Progenitor cell of endocrine pancreas (in vitro differentiated cells): ENCODE results near the gene TLCD2. TPM values are rescaled to one million over a fixed set of nuclear protein-coding genes. Genes with fewer than 3 reads are reported as not detected.

Source experiments
- DNase-seq: peaks from one replicate; pipeline ENCODE4 v3.0.0; 2021; ENCODE audit warnings: low spot score; ENCODE audit not compliant: unreplicated experiment
- H3K27ac Mint-ChIP-seq: 2 replicates; pipeline ENCODE4 v1.8.0; 2021; ENCODE audit warnings: mild to moderate bottlenecking, moderate library complexity, mixed read lengths
- H3K27me3 Mint-ChIP-seq: 2 replicates; pipeline ENCODE4 v1.8.0; 2021; ENCODE audit warnings: mixed read lengths
- H3K36me3 Mint-ChIP-seq: 2 replicates; pipeline ENCODE4 v1.8.0; 2022; ENCODE audit warnings: mixed read lengths; ENCODE audit not compliant: insufficient read depth
- H3K4me1 Mint-ChIP-seq: 2 replicates; pipeline ENCODE4 v1.8.0; 2021; ENCODE audit warnings: low read depth, mixed read lengths
- H3K4me3 Mint-ChIP-seq: 2 replicates; pipeline ENCODE4 v1.8.0; 2021; ENCODE audit warnings: low read depth, mild to moderate bottlenecking, moderate library complexity, mixed read lengths
- H3K9me3 Mint-ChIP-seq: 2 replicates; pipeline ENCODE4 v1.8.0; 2021; ENCODE audit warnings: low read depth, mixed read lengths
- CTCF ChIP-seq: fragments of 200-600 bp; sonication (generic); IDR thresholded peaks from one replicate; pipeline ENCODE4 v1.5.0; 2021; ENCODE audit warnings: antibody characterized with exemption, mild to moderate bottlenecking; ENCODE audit not compliant: unreplicated experiment
- total RNA-seq: library from RNA; stranded (reverse); gene quantifications from 2 replicates; pipeline ENCODE4 v1.2.1, GENCODE V29; 2021

Gene TLCD2
- total RNA-seq, 1 donor from 2014 or later, result 2.7 TPM

GRCh38 chr17:1754430-1755112 is 44.4 kb upstream of the TLCD2 start:
- Mint-ChIP-seq H3K27ac (no peak overlapping the region), H3K36me3 (no peaks in the 10 kb centered on the region), H3K4me1 (peaks cover 7% of the 10 kb centered on the region), H3K27me3 (no peaks in the 10 kb centered on the region), H3K4me3 (no peak overlapping the region), H3K9me3 (no peaks in the 10 kb centered on the region)
- DNase-seq, result no peak
- no peak for TF ChIP-seq CTCF

DNA sequence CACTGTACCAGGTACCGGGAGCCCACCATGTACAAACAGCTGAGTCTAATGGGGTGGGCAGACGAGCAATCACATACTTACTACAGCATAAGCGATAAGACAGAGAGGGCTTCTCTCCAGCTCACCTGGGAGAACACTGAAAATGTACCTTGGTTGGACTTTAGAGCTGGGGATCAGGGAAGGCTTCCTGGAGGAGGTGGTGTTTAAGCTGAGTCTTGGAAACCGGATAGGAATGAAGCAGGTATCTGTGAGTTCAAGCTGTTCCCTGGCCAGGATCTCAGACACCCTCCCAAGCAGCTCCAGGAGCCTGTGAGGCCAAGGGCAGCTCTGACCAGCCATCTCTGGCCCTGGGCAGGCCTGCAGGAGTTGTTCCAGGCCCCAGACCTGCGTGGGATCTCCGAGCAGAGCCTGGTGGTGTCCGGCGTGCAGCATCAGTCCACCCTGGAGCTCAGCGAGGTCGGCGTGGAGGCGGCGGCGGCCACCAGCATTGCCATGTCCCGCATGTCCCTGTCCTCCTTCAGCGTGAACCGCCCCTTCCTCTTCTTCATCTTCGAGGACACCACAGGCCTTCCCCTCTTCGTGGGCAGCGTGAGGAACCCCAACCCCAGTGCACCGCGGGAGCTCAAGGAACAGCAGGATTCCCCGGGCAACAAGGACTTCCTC is 43.7 kb upstream of the TLCD2 start:
- no peak for TF ChIP-seq CTCF
- DNase-seq, result no peak
- Mint-ChIP-seq H3K9me3 (no peaks in the 10 kb centered on the region), H3K36me3 (no peaks in the 10 kb centered on the region), H3K27ac (no peak overlapping the region), H3K27me3 (no peaks in the 10 kb centered on the region), H3K4me3 (no peak overlapping the region), H3K4me1 (peaks cover 7% of the 10 kb centered on the region)

DNA sequence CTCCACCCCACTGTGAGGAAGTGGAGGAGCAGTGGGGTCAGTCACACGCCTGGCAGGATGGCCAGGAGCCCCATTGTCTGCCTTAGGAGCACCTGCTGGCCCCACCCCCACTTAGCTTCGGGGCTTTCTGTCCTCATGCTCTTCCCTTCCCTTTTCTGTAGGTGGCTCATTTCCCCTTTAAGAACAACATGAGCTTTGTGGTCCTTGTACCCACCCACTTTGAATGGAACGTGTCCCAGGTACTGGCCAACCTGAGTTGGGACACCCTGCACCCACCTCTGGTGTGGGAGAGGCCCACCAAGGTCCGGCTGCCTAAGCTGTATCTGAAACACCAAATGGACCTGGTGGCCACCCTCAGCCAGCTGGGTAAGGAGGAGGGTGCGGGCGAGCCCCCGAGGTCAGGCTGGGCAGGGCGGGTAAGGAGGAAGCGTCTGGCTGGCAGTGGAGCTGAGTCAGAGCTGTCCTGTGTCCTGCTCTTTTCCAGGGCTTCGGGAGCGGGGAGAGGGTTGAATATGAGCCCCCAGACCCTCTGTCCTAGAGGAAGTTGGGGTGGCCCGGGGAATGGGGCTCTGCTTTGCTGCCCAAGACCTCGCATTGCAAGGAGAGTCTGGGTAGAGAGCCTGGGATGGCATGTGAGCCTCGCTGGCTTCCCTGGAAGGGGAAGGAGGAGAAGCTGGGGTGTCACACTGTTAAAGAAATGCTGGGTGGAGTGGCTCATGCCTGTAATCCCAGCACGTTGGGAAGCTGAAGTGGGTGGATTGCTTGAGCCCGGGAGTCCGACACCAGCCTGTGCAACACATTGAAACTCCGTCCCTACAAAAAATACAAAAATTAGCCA is 42.5 kb upstream of the TLCD2 start:
- Mint-ChIP-seq H3K4me1 (peaks cover 7% of the 10 kb centered on the region), H3K27ac (peak overlapping the region; percentile 33), H3K27me3 (no peaks in the 10 kb centered on the region), H3K36me3 (no peaks in the 10 kb centered on the region), H3K9me3 (no peaks in the 10 kb centered on the region), H3K4me3 (no peak overlapping the region)
- no peak for DNase-seq
- TF ChIP-seq CTCF, result no peak

DNA sequence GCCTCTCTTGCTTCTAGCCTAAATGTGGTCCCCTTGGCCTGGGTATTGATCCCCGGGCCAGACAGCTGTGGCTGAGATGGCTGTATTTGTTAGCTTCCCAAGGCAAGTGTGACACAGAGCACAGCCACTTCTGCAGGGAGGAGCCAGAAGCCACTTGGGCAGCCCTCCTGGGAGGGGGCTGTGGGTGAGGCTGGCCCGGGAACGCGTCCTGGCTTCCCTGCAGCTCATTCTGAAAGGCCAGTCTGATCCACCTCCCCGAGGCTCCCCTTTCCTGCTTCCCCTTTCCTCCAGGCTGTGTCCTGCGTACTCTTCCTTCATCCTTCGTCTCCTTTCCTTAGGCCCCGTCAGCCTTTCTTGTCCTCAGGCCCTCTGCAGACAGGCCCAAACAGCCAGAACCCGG is 40.5 kb upstream of the TLCD2 start:
- H3K36me3 Mint-ChIP-seq, result no peaks in the 10 kb centered on the region
- no peak for TF ChIP-seq CTCF

GRCh38 chr17:1746975-1747543 is 36.9 kb upstream of the TLCD2 start:
- H3K27me3 Mint-ChIP-seq, result no peaks in the 10 kb centered on the region
- H3K4me3 Mint-ChIP-seq, result no peak overlapping the region
- no peaks in the 10 kb centered on the region for H3K9me3 Mint-ChIP-seq
- H3K36me3 Mint-ChIP-seq, result no peaks in the 10 kb centered on the region
- H3K27ac Mint-ChIP-seq, result no peak overlapping the region
- no peak for DNase-seq
- H3K4me1 Mint-ChIP-seq, result peaks cover 19% of the 10 kb centered on the region
- no peak for TF ChIP-seq CTCF

More for the DNA sequence above, 40.5 kb upstream of the TLCD2 start:
- H3K4me3 Mint-ChIP-seq, result no peak overlapping the region
- no peaks in the 10 kb centered on the region for H3K9me3 Mint-ChIP-seq
- no peaks in the 10 kb centered on the region for H3K27me3 Mint-ChIP-seq
- peak overlapping the region; percentile 56 for H3K27ac Mint-ChIP-seq
- no peak for DNase-seq
- peaks cover 5% of the 10 kb centered on the region for H3K4me1 Mint-ChIP-seq
